ENCODE data around the gene FSTL4.

The FSTL4 gene

DNA sequence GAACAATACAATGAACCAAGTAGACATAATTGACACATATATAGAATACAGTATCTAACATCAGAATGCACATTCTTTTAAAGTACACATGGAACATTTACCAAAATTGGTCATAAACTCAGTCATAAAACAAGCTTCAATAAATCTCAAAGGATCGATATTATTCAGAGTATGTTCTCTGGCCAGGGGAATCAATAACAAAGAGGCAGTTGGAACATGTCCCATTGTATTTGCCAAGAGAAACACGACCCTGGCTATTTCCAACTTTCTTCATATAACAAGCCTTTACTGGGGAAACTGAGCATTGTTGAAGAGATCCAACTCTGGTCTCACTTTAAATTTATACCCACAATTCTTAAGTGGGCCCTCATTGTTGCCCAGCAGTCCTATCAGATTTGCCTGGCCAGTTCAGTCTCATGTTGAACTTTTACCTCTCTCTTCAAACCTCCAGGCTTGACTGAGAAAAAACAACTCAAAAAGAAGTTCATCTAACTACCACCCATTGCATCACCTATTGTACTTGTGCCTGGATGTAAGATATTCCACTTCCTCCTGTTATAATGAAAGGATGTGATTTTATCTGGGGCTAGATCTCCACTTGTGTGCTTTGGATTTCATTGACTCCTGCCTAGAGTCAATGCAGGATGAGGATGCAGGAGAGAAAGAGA is 398.1 kb downstream of the FSTL4 start:
- TF ChIP-seq, protein P1, sequence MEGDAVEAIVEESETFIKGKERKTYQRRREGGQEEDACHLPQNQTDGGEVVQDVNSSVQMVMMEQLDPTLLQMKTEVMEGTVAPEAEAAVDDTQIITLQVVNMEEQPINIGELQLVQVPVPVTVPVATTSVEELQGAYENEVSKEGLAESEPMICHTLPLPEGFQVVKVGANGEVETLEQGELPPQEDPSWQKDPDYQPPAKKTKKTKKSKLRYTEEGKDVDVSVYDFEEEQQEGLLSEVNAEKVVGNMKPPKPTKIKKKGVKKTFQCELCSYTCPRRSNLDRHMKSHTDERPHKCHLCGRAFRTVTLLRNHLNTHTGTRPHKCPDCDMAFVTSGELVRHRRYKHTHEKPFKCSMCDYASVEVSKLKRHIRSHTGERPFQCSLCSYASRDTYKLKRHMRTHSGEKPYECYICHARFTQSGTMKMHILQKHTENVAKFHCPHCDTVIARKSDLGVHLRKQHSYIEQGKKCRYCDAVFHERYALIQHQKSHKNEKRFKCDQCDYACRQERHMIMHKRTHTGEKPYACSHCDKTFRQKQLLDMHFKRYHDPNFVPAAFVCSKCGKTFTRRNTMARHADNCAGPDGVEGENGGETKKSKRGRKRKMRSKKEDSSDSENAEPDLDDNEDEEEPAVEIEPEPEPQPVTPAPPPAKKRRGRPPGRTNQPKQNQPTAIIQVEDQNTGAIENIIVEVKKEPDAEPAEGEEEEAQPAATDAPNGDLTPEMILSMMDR (IDR thresholded peaks at IDR 0.05; ENCODE audit: low read depth, low read length): no peak
- no peak for DNase-seq (ENCODE audit: low read depth, low spot score)
- in situ Hi-C loops (cut with HindIII; ENCODE audit: low sequenced_read_pairs): no loop called here
- H3K4me3 ChIP-seq (ENCODE audit: low read depth, low read length): no peak overlapping the region

DNA sequence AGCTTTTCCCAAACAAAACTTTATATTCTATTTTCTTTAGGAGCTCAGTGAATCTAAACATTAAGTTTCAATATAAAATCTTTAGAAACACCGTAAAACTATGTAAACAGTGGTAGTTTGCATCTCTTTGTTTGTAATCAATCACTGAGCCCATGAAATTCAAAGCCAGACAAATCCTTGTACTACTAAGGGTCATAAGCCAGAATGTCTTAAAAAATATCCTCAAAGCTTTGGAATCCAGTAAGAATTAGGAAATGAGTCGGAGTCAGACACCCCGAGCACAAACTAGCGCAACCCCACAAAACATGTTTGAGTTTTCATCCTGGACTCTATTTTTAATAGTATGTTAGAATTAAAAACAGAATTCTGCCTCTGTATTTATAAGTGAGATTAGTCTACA is 406.7 kb downstream of the FSTL4 start:
- no peak overlapping the region for H3K4me3 ChIP-seq (ENCODE audit: low read depth, low read length)
- TF ChIP-seq, protein P1 (IDR thresholded peaks at IDR 0.05; ENCODE audit: low read depth, low read length): no peak
- in situ Hi-C loops (cut with HindIII; ENCODE audit: low sequenced_read_pairs): no loop called here
- DNase-seq (ENCODE audit: low read depth, low spot score): no peak

DNA sequence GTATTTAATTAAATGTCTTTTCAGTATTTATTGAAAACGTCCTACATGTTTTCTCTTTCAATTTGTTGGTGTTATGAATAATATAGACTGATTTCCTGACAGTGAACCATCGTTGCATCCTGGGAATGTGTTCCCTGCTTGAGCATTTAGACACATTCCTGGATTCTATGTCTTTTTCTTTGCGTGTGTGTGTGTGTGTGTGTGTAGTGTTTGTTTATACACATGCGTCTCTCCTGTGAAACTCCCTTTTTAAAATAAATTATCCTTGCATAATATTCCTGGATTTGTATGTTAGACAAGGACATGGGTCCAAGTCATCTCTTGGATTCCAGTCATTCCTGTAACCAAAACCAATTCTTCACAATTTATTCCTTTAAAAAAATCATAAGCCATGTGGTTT is 407.1 kb downstream of the FSTL4 start:
- H3K4me3 ChIP-seq (ENCODE audit: low read depth, low read length): no peak overlapping the region
- in situ Hi-C loops (cut with HindIII; ENCODE audit: low sequenced_read_pairs): no loop called here
- TF ChIP-seq, protein P1 (IDR thresholded peaks at IDR 0.05; ENCODE audit: low read depth, low read length): no peak
- DNase-seq (ENCODE audit: low read depth, low spot score): no peak

DNA sequence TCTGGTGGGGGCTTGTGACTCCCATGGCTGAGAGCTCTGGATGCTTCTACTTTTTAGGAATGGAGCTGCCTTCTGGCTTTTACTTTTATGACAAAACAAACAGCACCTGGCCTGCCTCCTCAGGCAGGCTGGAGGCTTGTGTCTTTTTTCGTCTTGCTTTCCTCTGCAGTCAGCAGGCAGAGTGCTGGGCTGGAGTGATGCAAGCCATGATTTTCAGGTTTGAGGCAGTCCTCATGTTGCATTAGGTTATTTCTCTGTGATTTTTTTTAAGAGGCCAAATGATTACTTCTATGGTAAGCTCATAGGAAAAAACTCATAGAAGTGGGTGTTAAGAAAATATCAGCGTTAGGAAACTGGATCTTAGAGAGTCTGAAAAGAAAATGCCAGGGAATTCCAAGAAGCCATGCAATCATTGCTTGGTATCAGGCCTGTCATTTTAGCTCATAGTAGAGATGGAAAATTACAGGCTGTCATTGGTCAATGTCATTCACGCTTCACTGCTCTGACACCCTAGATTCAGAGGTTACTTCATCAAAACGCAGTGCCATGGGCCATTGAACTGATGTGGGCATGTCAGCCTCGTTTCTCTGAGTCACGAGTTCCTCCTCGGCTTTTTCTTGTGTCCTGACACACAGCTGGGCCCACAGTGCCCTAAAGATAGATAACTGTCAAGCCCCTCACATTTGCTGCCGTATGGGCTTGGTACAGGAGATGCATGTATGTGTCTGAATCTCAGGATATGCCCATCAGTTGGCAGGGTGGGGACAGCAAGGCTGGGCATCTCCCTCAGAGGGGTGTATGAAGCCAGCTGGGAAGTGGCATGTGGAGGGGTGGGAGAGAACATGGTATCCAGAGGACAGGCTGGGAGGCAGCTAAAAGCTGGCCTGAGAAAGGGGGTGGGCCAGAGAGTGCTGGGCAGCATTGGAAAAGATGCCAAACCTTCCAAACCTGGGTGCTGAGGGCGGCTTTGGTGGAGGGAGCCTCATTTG is 408.7 kb downstream of the FSTL4 start:
- H3K4me3 ChIP-seq (ENCODE audit: low read depth, low read length): no peak overlapping the region
- no peak for DNase-seq (ENCODE audit: low read depth, low spot score)
- in situ Hi-C loops (cut with HindIII; ENCODE audit: low sequenced_read_pairs): no loop called here
- TF ChIP-seq, protein P1 (IDR thresholded peaks at IDR 0.05; ENCODE audit: low read depth, low read length): no peak

DNA sequence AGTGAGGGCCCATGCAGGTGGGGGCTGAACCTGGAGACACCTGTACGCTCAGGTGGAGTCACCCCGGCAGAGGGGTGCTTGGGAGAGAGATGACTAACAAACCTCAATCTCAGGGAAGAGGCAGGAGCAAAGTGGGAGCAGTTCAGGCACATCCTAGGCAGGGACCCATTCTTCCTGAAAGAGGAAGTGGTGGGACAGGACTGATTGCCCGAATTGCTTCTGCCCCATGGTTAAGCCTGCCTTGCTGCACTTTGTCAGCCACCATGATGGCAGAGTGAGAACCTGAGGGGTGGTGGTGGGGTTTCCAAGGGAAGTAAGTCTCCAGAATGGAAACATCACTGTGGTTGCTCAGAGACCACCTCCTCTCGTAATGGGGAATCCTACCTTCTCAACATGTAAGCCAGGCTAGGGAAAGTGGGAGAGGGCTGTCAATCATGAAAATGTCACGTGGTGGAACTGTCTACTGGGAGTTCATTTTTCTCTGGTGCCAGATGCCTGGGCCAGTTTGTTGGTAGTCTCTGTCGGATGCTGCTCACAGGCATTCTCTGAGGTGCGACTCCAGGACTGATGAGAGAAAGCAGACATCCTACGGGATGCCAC is 410.2 kb downstream of the FSTL4 start:
- TF ChIP-seq, protein P1 (IDR thresholded peaks at IDR 0.05; ENCODE audit: low read depth, low read length): no peak
- DNase-seq (ENCODE audit: low read depth, low spot score): no peak
- no peak overlapping the region for H3K4me3 ChIP-seq (ENCODE audit: low read depth, low read length)
- in situ Hi-C loops (cut with HindIII; ENCODE audit: low sequenced_read_pairs): no loop called here

DNA sequence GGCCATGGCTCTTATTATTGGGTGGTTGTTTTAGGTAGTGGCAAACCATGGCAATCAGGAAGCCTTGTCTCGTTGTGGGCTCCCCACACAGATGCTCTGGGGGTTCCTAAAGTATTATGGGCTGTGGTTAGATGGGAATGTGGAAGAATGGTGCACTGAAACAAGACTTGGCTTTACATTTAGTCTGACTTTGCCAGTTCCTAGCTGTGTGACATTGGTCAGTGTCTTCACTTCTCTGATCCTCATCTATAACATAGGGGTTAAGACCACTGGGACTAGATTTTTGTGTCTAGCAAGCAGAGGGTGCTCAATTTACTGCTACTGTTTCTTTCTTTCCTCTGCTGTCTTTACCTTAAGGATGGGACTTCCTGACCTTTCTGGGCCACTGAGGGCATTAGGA is 411.0 kb downstream of the FSTL4 start:
- in situ Hi-C loops (cut with HindIII; ENCODE audit: low sequenced_read_pairs): no loop called here
- no peak overlapping the region for H3K4me3 ChIP-seq (ENCODE audit: low read depth, low read length)
- DNase-seq (ENCODE audit: low read depth, low spot score): no peak
- TF ChIP-seq, protein P1 (IDR thresholded peaks at IDR 0.05; ENCODE audit: low read depth, low read length): no peak

Data from astrocyte of the spinal cord (primary cell).